B cell (primary cell): ENCODE measurements around the gene ATAD5.

Experiments used
- CTCF ChIP-seq: fragments of 200-600 bp; IDR thresholded peaks from one replicate; pipeline ENCODE4 v1.8.0; 2022; ENCODE audit warnings: antibody characterized with exemption, mild to moderate bottlenecking
- EZH2 ChIP-seq: IDR thresholded peaks from 2 replicates; pipeline ENCODE4 v1.6.1; 2012; ENCODE audit warnings: borderline replicate concordance, low read depth, mild to moderate bottlenecking, moderate library complexity, low read length; ENCODE audit not compliant: insufficient read depth, poor library complexity, severe bottlenecking

GRCh38 chr17:30812218-30813177 lies 19.3 kb upstream of the ATAD5 start:
- TF ChIP-seq CTCF: no peak
- no peak for TF ChIP-seq EZH2
